Neural cell (in vitro differentiated cells): ENCODE data around the gene CSH1.
"Not testable (repeated sequence)": the region's sequence is repeated elsewhere in the genome, so short reads cannot be mapped to it uniquely, and the experiment has no call there.

Experiments used
- CTCF ChIP-seq: fragments of 450-650 bp; IDR thresholded peaks from 2 replicates; pipeline ENCODE4 v1.5.1; 2014; ENCODE audit warnings: antibody characterized with exemption, mild to moderate bottlenecking, moderate library complexity; ENCODE audit not compliant: poor library complexity, severe bottlenecking
- EZH2 ChIP-seq: fragments of 200-600, 300-800 bp; shearing (Covaris generic), sonication (generic); IDR thresholded peaks from 2 replicates; pipeline ENCODE4 v1.6.1; 2014; ENCODE audit warnings: antibody characterized with exemption, low read length, borderline replicate concordance, mild to moderate bottlenecking; ENCODE audit not compliant: insufficient read depth, poor library complexity, severe bottlenecking
- POLR2AphosphoS5 ChIP-seq: IDR thresholded peaks from 2 replicates; pipeline ENCODE4 v1.6.1; 2012
- SMC3 ChIP-seq: fragments of 450-650 bp; conservative IDR thresholded peaks from 2 replicates; pipeline ENCODE4 v1.6.1; 2014; ENCODE audit warnings: antibody characterized with exemption, mild to moderate bottlenecking, moderate library complexity; ENCODE audit not compliant: poor library complexity

- TF ChIP-seq EZH2, CTCF, POLR2AphosphoS5, SMC3: not testable (repeated sequence)
Measured at GRCh38 chr17:63874061-63874626, 22.2 kb downstream of the CSH1 start.
